ENCODE data around the gene CNNM2.
A peak's percentile ranks its signal among the peaks of the same experiment; 100 is the strongest.
"Not testable (repeated sequence)": the region's sequence is repeated elsewhere in the genome, so short reads cannot be mapped to it uniquely, and the experiment has no call there.

CNNM2 gene

DNA sequence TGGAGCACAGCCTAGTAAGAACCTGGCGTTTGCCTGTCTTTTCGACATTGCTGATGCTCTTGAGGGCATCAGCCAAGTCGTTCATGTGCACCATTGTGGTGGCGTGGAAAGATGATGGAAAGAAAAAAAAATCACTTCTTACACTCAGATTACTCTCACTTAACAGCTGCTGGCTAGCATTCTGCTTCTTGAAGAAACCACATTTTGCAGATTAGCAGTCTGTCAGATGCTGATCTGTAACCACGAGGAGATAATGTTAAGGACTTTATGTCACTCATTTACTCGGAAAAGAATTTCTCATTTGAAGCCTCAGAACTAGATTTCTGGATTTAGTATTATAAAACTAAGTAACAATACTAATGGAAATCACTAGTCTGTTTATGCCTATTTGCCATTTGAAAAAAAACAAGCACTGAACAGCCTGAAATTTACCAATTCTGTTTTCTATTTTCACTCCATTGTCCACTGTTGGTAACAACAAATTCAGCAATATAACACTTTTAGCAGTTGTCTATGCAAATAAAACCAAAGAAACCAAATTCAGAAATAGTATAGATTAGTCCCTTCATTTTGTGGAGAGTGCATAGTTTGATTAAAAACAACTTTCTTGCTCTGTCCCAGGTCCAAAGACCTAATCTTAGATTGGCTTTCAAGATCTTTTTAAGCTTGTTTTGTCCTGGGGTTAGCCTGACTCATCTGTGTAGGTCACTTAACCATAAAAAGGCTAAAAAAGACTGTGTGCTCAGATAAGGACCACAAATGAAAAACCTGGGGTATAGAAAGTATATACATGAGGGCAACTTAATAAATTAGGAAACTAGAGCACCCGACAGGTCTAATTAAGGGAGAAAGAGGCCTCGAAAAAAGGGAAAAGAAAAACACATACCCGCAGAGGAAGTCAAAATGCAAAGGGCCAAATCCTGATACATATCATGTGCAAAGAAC is 207.5 kb downstream of the CNNM2 start:
- Histone ChIP-seq H3K27ac (ENCODE audit: extremely low read depth, low read depth, low read length) (no peak overlapping the region), H3K4me3 (ENCODE audit: low read depth, low read length) (no peak overlapping the region), H3K9me3 (ENCODE audit: control insufficient read depth, insufficient read depth, low read depth, low read length) (no peaks in the 10 kb centered on the region), H3K36me3 (ENCODE audit: control insufficient read depth in 2 of 2, insufficient read depth in 1 of 2, low read length in 2 of 2) (no peaks in the 10 kb centered on the region; a peak in 1 of 3 replicates), H3K4me1 (ENCODE audit: control insufficient read depth, insufficient read depth, low read length) (peaks cover 31% of the 10 kb centered on the region)
- CTCF ChIA-PET: interaction anchor here (0.6 to 1.3 kb wide), 3 partner anchors 26 to 779 kb away, joined by 3 to 4 read pairs (median 3); no protein-coding TSS in a partner anchor
- POLR2A ChIA-PET: no interaction called here
- TF ChIP-seq ZBTB7A (tag by site-specific recombination; IDR thresholded peaks at IDR 0.05; ENCODE audit: low read depth) (no peak), FEZF1 (tag by site-specific recombination; IDR thresholded peaks at IDR 0.05) (peak; percentile 71), BCL11B (tag by site-specific recombination; IDR thresholded peaks at IDR 0.05; ENCODE audit: low read depth) (no peak), PRDM6 (tag by site-specific recombination; IDR thresholded peaks at IDR 0.05) (peak; percentile 69), OSR2 (tag by site-specific recombination; IDR thresholded peaks at IDR 0.05) (0 out of 2 replicates have a peak, but pooled peaks have one; percentile 18), HOXD13 (CRISPR knock-in tag; IDR thresholded peaks at IDR 0.05; ENCODE audit: borderline replicate concordance) (no peak), ZNF571 (tag by site-specific recombination; IDR thresholded peaks at IDR 0.05) (no peak)

DNA sequence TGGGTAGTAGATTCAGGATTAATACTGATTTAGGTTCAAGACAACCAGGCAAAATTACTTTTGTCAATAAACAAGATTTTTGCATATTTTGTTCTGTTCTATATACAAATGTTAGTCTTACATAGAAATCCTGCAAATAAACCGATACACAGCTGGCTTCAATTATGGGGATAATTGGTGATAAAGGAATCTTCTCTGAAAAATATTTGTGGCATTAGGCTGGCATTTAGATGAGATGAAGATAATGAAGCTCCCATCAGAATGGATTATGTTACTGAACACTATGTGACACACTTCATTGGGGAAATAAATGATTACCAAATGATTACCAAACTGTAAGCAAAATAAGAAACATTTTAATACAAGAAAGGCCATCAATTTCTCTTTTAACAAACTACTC is 209.1 kb downstream of the CNNM2 start:
- H3K27ac ChIP-seq (ENCODE audit: extremely low read depth, low read depth, low read length): no peak overlapping the region
- H3K9me3 ChIP-seq (ENCODE audit: control insufficient read depth, insufficient read depth, low read depth, low read length): no peaks in the 10 kb centered on the region
- no peak for TF ChIP-seq ZFP3 (tag by site-specific recombination; IDR thresholded peaks at IDR 0.05; ENCODE audit: low read depth)
- no peak for TF ChIP-seq ZNF514 (tag by site-specific recombination; IDR thresholded peaks at IDR 0.05)
- TF ChIP-seq ZNF157 (tag by site-specific recombination; IDR thresholded peaks at IDR 0.05): no peak
- H3K36me3 ChIP-seq (ENCODE audit: control insufficient read depth in 2 of 2, insufficient read depth in 1 of 2, low read length in 2 of 2): no peaks in the 10 kb centered on the region; a peak in 1 of 3 replicates
- CTCF ChIA-PET: interaction anchor here (0.9 to 1.1 kb wide), 2 partner anchors 14 to 117 kb away, joined by 3 read pairs; no protein-coding TSS in a partner anchor
- H3K4me3 ChIP-seq (ENCODE audit: low read depth, low read length): no peak overlapping the region
- POLR2A ChIA-PET: no interaction called here
- peaks cover 21% of the 10 kb centered on the region for H3K4me1 ChIP-seq (ENCODE audit: control insufficient read depth, insufficient read depth, low read length)

DNA sequence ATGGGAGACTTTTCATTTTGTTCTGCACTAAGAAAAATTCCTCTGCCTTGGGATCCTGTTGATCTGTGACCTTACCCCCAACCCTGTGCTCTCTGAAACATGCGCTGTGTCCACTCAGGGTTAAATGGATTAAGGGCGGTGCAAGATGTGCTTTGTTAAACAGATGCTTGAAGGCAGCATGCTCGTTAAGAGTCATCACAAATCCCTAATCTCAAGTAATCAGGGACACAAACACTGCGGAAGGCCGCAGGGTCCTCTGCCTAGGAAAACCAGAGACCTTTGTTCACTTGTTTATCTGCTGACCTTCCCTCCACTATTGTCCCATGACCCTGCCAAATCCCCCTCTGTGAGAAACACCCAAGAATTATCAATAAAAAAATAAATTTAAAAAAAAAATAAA is 212.1 kb downstream of the CNNM2 start:
- H3K36me3 ChIP-seq (ENCODE audit: control insufficient read depth in 2 of 2, insufficient read depth in 1 of 2, low read length in 2 of 2); H3K9me3 ChIP-seq (ENCODE audit: control insufficient read depth, insufficient read depth, low read depth, low read length); H3K27ac ChIP-seq (ENCODE audit: extremely low read depth, low read depth, low read length); H3K4me3 ChIP-seq (ENCODE audit: low read depth, low read length); POLR2A ChIA-PET; H3K4me1 ChIP-seq (ENCODE audit: control insufficient read depth, insufficient read depth, low read length); CTCF ChIA-PET: not testable (repeated sequence)

- H3K4me3 ChIP-seq (ENCODE audit: low read depth, low read length): no peak overlapping the region
- peaks cover 0 to under 1% of the 10 kb centered on the region in 2 experiments; a peak in 2 of 3 replicates for H3K36me3 ChIP-seq (ENCODE audit: control insufficient read depth in 2 of 2, insufficient read depth in 1 of 2, low read length in 2 of 2)
- no peaks in the 10 kb centered on the region for H3K9me3 ChIP-seq (ENCODE audit: control insufficient read depth, insufficient read depth, low read depth, low read length)
- ChIA-PET POLR2A (no interaction called here), CTCF (no interaction called here)
- peaks cover under 1% of the 10 kb centered on the region; the same call in 1 of the 2 replicates for H3K4me1 ChIP-seq (ENCODE audit: control insufficient read depth, insufficient read depth, low read length)
- H3K27ac ChIP-seq (ENCODE audit: extremely low read depth, low read depth, low read length): no peak overlapping the region
- TF ChIP-seq, protein P1, sequence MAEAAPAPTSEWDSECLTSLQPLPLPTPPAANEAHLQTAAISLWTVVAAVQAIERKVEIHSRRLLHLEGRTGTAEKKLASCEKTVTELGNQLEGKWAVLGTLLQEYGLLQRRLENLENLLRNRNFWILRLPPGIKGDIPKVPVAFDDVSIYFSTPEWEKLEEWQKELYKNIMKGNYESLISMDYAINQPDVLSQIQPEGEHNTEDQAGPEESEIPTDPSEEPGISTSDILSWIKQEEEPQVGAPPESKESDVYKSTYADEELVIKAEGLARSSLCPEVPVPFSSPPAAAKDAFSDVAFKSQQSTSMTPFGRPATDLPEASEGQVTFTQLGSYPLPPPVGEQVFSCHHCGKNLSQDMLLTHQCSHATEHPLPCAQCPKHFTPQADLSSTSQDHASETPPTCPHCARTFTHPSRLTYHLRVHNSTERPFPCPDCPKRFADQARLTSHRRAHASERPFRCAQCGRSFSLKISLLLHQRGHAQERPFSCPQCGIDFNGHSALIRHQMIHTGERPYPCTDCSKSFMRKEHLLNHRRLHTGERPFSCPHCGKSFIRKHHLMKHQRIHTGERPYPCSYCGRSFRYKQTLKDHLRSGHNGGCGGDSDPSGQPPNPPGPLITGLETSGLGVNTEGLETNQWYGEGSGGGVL (tag by site-specific recombination; IDR thresholded peaks at IDR 0.05): no peak
- TF ChIP-seq, protein P2, sequence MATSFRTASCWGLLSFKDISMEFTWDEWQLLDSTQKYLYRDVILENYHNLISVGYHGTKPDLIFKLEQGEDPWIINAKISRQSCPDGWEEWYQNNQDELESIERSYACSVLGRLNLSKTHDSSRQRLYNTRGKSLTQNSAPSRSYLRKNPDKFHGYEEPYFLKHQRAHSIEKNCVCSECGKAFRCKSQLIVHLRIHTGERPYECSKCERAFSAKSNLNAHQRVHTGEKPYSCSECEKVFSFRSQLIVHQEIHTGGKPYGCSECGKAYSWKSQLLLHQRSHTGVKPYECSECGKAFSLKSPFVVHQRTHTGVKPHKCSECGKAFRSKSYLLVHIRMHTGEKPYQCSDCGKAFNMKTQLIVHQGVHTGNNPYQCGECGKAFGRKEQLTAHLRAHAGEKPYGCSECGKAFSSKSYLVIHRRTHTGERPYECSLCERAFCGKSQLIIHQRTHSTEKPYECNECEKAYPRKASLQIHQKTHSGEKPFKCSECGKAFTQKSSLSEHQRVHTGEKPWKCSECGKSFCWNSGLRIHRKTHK (tag by site-specific recombination; IDR thresholded peaks at IDR 0.05): no peak
- TF ChIP-seq, protein P3, sequence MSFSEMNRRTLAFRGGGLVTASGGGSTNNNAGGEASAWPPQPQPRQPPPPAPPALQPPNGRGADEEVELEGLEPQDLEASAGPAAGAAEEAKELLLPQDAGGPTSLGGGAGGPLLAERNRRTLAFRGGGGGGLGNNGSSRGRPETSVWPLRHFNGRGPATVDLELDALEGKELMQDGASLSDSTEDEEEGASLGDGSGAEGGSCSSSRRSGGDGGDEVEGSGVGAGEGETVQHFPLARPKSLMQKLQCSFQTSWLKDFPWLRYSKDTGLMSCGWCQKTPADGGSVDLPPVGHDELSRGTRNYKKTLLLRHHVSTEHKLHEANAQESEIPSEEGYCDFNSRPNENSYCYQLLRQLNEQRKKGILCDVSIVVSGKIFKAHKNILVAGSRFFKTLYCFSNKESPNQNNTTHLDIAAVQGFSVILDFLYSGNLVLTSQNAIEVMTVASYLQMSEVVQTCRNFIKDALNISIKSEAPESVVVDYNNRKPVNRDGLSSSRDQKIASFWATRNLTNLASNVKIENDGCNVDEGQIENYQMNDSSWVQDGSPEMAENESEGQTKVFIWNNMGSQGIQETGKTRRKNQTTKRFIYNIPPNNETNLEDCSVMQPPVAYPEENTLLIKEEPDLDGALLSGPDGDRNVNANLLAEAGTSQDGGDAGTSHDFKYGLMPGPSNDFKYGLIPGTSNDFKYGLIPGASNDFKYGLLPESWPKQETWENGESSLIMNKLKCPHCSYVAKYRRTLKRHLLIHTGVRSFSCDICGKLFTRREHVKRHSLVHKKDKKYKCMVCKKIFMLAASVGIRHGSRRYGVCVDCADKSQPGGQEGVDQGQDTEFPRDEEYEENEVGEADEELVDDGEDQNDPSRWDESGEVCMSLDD (tag by site-specific recombination; IDR thresholded peaks at IDR 0.05): no peak
- TF ChIP-seq ZEB2 (tag by site-specific recombination; IDR thresholded peaks at IDR 0.05): no peak
- TF ChIP-seq ZNF600 (tag by site-specific recombination; IDR thresholded peaks at IDR 0.05): peak; percentile 10; the same call in 1 of the 2 replicates
- TF ChIP-seq ZFHX2 (tag by site-specific recombination; conservative IDR thresholded peaks at IDR 0.05): no peak
- no peak for TF ChIP-seq ZNF670 (tag by site-specific recombination; IDR thresholded peaks at IDR 0.05; ENCODE audit: low read depth)
Observed at GRCh38 chr10:103130910-103131309, 212.8 kb downstream of the CNNM2 start.

Measured in HEK293 (cell line).